Measurements from ENCODE around the gene STARD10.

STARD10 gene

GRCh38 chr11:72826191-72826941, 32.5 kb upstream of the STARD10 start:
- H3K27ac ChIP-seq (ENCODE audit: low read length), result no peak overlapping the region
- H3K9me3 ChIP-seq (ENCODE audit: control insufficient read depth in 2 of 2, low read length in 2 of 2), result no peaks in the 10 kb centered on the region
- no peak overlapping the region for H3K9ac ChIP-seq (ENCODE audit: low read length in 2 of 2)
- no peaks in the 10 kb centered on the region for H3K27me3 ChIP-seq (ENCODE audit: control insufficient read depth in 1 of 2, insufficient read depth in 2 of 2, low read length in 2 of 2)
- peaks cover 10% of the 10 kb centered on the region for H3K4me1 ChIP-seq (ENCODE audit: control insufficient read depth, insufficient read depth, low read length)
- peaks cover 0 to 2% of the 10 kb centered on the region in 2 donors for H3K36me3 ChIP-seq (ENCODE audit: control insufficient read depth in 2 of 2, insufficient read depth in 2 of 2, low read length in 2 of 2)
- no peak overlapping the region for H3K4me3 ChIP-seq (ENCODE audit: low read length in 2 of 2)

- no peaks in the 10 kb centered on the region for H3K27me3 ChIP-seq (ENCODE audit: control insufficient read depth in 1 of 2, insufficient read depth in 2 of 2, low read length in 2 of 2)
- no peaks in the 10 kb centered on the region for H3K9me3 ChIP-seq (ENCODE audit: control insufficient read depth in 2 of 2, low read length in 2 of 2)
- H3K27ac ChIP-seq (ENCODE audit: low read length), result no peak overlapping the region
- H3K4me1 ChIP-seq (ENCODE audit: control insufficient read depth, insufficient read depth, low read length), result peaks cover 15% of the 10 kb centered on the region
- no peak overlapping the region for H3K9ac ChIP-seq (ENCODE audit: low read length in 2 of 2)
- H3K36me3 ChIP-seq (ENCODE audit: control insufficient read depth in 2 of 2, insufficient read depth in 2 of 2, low read length in 2 of 2), result peaks cover 0 to 3% of the 10 kb centered on the region in 2 donors
- H3K4me3 ChIP-seq (ENCODE audit: low read length in 2 of 2), result no peak overlapping the region
Measured at GRCh38 chr11:72825661-72826060, 31.8 kb upstream of the STARD10 start.

- Histone ChIP-seq H3K9ac (ENCODE audit: low read length in 2 of 2) (no peak overlapping the region), H3K36me3 (ENCODE audit: control insufficient read depth in 2 of 2, insufficient read depth in 2 of 2, low read length in 2 of 2) (peaks cover 0 to 5% of the 10 kb centered on the region in 2 donors), H3K4me3 (ENCODE audit: low read length in 2 of 2) (no peak overlapping the region), H3K4me1 (ENCODE audit: control insufficient read depth, insufficient read depth, low read length) (peaks cover 15% of the 10 kb centered on the region), H3K27me3 (ENCODE audit: control insufficient read depth in 1 of 2, insufficient read depth in 2 of 2, low read length in 2 of 2) (no peaks in the 10 kb centered on the region), H3K9me3 (ENCODE audit: control insufficient read depth in 2 of 2, low read length in 2 of 2) (no peaks in the 10 kb centered on the region), H3K27ac (ENCODE audit: low read length) (no peak overlapping the region)
Measured at GRCh38 chr11:72824811-72825505, 31.1 kb upstream of the STARD10 start.

GRCh38 chr11:72824020-72824419, 30.2 kb upstream of the STARD10 start:
- no peak overlapping the region for H3K4me3 ChIP-seq (ENCODE audit: low read length in 2 of 2)
- H3K4me1 ChIP-seq (ENCODE audit: control insufficient read depth, insufficient read depth, low read length), result peaks cover 15% of the 10 kb centered on the region
- H3K9ac ChIP-seq (ENCODE audit: low read length in 2 of 2), result no peak overlapping the region
- peaks cover 0 to 6% of the 10 kb centered on the region in 2 donors for H3K36me3 ChIP-seq (ENCODE audit: control insufficient read depth in 2 of 2, insufficient read depth in 2 of 2, low read length in 2 of 2)
- H3K9me3 ChIP-seq (ENCODE audit: control insufficient read depth in 2 of 2, low read length in 2 of 2), result no peaks in the 10 kb centered on the region
- no peak overlapping the region for H3K27ac ChIP-seq (ENCODE audit: low read length)
- H3K27me3 ChIP-seq (ENCODE audit: control insufficient read depth in 1 of 2, insufficient read depth in 2 of 2, low read length in 2 of 2), result no peaks in the 10 kb centered on the region

GRCh38 chr11:72823105-72823804, 29.4 kb upstream of the STARD10 start:
- H3K4me3 ChIP-seq (ENCODE audit: low read length in 2 of 2), result no peak overlapping the region
- peaks cover 0 to 7% of the 10 kb centered on the region in 2 donors for H3K36me3 ChIP-seq (ENCODE audit: control insufficient read depth in 2 of 2, insufficient read depth in 2 of 2, low read length in 2 of 2)
- no peaks in the 10 kb centered on the region for H3K27me3 ChIP-seq (ENCODE audit: control insufficient read depth in 1 of 2, insufficient read depth in 2 of 2, low read length in 2 of 2)
- H3K9ac ChIP-seq (ENCODE audit: low read length in 2 of 2), result no peak overlapping the region
- peak overlapping the region; percentile 60 for H3K27ac ChIP-seq (ENCODE audit: low read length)
- no peaks in the 10 kb centered on the region for H3K9me3 ChIP-seq (ENCODE audit: control insufficient read depth in 2 of 2, low read length in 2 of 2)
- peaks cover 15% of the 10 kb centered on the region for H3K4me1 ChIP-seq (ENCODE audit: control insufficient read depth, insufficient read depth, low read length)

GRCh38 chr11:72821920-72822799, 28.3 kb upstream of the STARD10 start:
- peaks cover 3 to 11% of the 10 kb centered on the region in 2 donors for H3K36me3 ChIP-seq (ENCODE audit: control insufficient read depth in 2 of 2, insufficient read depth in 2 of 2, low read length in 2 of 2)
- H3K27ac ChIP-seq (ENCODE audit: low read length), result peak overlapping the region; percentile 60
- H3K4me3 ChIP-seq (ENCODE audit: low read length in 2 of 2), result peak overlapping the region; percentile 63 to 81

GRCh38 chr11:72821221-72821919, 27.5 kb upstream of the STARD10 start:
- Histone ChIP-seq H3K4me1 (ENCODE audit: control insufficient read depth, insufficient read depth, low read length) (peaks cover 17% of the 10 kb centered on the region), H3K27ac (ENCODE audit: low read length) (peak overlapping the region; percentile 6), H3K9ac (ENCODE audit: low read length in 2 of 2) (peak overlapping the region; percentile 71 to 80), H3K4me3 (ENCODE audit: low read length in 2 of 2) (peak overlapping the region; percentile 63 to 81), H3K27me3 (ENCODE audit: control insufficient read depth in 1 of 2, insufficient read depth in 2 of 2, low read length in 2 of 2) (no peaks in the 10 kb centered on the region), H3K9me3 (ENCODE audit: control insufficient read depth in 2 of 2, low read length in 2 of 2) (no peaks in the 10 kb centered on the region), H3K36me3 (ENCODE audit: control insufficient read depth in 2 of 2, insufficient read depth in 2 of 2, low read length in 2 of 2) (peaks cover 3 to 11% of the 10 kb centered on the region in 2 donors)

More at GRCh38 chr11:72821920-72822799, 28.3 kb upstream of the STARD10 start:
- no peaks in the 10 kb centered on the region for H3K27me3 ChIP-seq (ENCODE audit: control insufficient read depth in 1 of 2, insufficient read depth in 2 of 2, low read length in 2 of 2)
- H3K9ac ChIP-seq (ENCODE audit: low read length in 2 of 2), result peak overlapping the region; percentile 71 to 80
- H3K4me1 ChIP-seq (ENCODE audit: control insufficient read depth, insufficient read depth, low read length), result peaks cover 15% of the 10 kb centered on the region
- H3K9me3 ChIP-seq (ENCODE audit: control insufficient read depth in 2 of 2, low read length in 2 of 2), result no peaks in the 10 kb centered on the region

- Histone ChIP-seq H3K36me3 (ENCODE audit: control insufficient read depth in 2 of 2, insufficient read depth in 2 of 2, low read length in 2 of 2) (peaks cover 3 to 11% of the 10 kb centered on the region in 2 donors), H3K4me1 (ENCODE audit: control insufficient read depth, insufficient read depth, low read length) (peaks cover 21% of the 10 kb centered on the region), H3K27ac (ENCODE audit: low read length) (no peak overlapping the region), H3K4me3 (ENCODE audit: low read length in 2 of 2) (no peak overlapping the region), H3K9ac (ENCODE audit: low read length in 2 of 2) (no peak overlapping the region), H3K9me3 (ENCODE audit: control insufficient read depth in 2 of 2, low read length in 2 of 2) (no peaks in the 10 kb centered on the region), H3K27me3 (ENCODE audit: control insufficient read depth in 1 of 2, insufficient read depth in 2 of 2, low read length in 2 of 2) (no peaks in the 10 kb centered on the region)
Measured at GRCh38 chr11:72820439-72821139, 26.7 kb upstream of the STARD10 start.

GRCh38 chr11:72818971-72819370, 25.1 kb upstream of the STARD10 start:
- no peak overlapping the region for H3K4me3 ChIP-seq (ENCODE audit: low read length in 2 of 2)
- no peaks in the 10 kb centered on the region for H3K27me3 ChIP-seq (ENCODE audit: control insufficient read depth in 1 of 2, insufficient read depth in 2 of 2, low read length in 2 of 2)
- no peaks in the 10 kb centered on the region for H3K9me3 ChIP-seq (ENCODE audit: control insufficient read depth in 2 of 2, low read length in 2 of 2)
- H3K9ac ChIP-seq (ENCODE audit: low read length in 2 of 2), result no peak overlapping the region
- H3K27ac ChIP-seq (ENCODE audit: low read length), result no peak overlapping the region
- peaks cover 30% of the 10 kb centered on the region for H3K4me1 ChIP-seq (ENCODE audit: control insufficient read depth, insufficient read depth, low read length)
- H3K36me3 ChIP-seq (ENCODE audit: control insufficient read depth in 2 of 2, insufficient read depth in 2 of 2, low read length in 2 of 2), result peaks cover 3 to 11% of the 10 kb centered on the region in 2 donors
